Stimulated activated CD8-positive, alpha-beta memory T cell treated with anti-CD3 and anti-CD28 coated beads, Interleukin-12 subunit alpha, Interleukin-12 subunit beta, amount 100 ng/mL, for 24 hours (primary cell): ENCODE data around the gene TEX11.
"Not testable (repeated sequence)": the region's sequence is repeated elsewhere in the genome, so short reads cannot be mapped to it uniquely, and the experiment has no call there.

ENCODE experiments used
- DNase-seq: peaks from one replicate; pipeline ENCODE4 v3.0.0-alpha.2; 2020; ENCODE audit errors: extremely low read depth

The TEX11 gene

DNA sequence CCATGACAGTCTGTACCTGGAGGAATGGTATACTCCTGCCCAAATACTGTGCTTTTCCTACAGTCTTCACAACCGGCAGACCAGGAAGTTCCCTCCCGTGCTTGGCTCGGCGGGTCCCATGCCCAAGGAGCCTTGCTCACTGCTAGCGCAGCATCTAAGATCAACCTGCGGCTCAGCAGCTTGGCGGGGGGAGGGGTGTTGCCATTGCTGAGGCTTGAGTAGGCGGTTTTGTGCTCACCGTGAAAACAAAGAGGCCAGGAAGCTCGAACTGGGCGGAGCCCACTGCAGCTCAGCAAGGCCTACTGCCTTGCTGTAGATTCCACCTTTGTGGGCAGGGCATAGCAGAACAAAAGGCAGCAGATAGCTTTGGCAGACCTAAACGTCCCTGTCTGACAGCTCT lies 152.7 kb downstream of the TEX11 start:
- DNase-seq: no peak

DNA sequence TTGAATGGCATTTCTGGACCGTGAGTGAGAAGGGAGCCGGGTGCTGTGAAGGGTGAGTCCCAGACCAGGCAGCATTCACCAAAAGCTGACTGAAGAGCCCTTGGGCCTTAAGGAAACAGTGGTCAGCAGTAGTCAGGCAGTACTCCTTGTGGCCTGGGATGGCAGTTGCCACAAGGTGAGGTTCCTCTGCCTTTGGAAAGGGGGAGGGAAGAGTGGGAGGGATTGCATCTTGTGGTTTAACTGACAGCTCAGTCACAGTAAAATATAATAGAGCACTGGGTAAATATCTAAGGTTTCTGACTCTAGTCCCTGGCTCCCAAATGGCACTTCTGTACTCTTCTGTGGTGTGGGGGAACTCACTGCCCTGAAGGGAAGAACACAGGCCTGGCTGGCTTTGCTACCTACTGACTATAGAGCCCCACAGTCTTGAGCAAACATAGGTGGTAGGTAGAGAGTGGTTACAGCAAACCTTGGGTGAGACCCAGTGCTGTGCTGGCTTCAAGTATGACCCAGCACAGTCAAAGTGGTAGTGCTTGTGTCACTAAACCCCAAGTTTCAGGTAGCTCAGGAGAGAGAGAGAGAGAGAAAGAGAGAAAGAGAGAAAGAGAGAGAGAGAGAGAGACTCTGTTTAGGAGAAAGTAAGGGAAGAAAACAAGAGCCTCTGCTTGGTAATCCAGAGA lies 154.2 kb downstream of the TEX11 start:
- DNase-seq: no peak

DNA sequence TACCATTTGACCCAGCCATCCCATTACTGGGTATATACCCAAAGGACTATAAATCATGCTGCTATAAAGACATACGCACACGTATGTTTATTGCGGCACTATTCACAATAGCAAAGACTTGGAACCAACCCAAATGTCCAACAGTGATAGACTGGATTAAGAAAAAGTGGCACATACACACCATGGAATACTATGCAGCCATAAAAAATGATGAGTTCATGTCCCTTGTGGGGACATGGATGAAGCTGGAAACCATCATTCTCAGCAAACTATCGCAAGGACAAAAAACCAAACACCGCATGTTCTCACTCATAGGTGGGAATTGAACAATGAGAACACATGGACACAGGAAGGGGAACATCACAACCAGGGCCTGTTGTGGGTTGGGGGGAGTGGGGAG lies 174.7 kb downstream of the TEX11 start:
- not testable (repeated sequence) for DNase-seq

DNA sequence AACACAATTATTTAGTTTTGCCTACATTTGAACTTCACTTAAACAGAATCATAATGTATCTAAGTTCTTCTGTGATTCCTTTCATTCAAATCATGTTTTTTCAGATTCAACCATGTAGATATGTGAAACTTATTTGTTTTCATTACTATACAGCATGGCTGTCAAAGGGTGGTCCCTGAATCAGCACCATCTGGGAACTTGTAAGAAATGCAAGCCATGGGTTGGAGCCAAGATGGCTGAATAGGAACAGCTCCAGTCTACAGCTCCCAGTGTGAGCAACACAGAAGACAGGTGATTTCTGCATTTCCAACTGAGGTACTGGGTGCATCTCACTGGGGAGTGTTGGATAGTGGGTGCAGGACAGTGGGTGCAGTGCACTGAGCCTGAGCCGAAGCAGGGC lies 180.6 kb downstream of the TEX11 start:
- DNase-seq: not testable (repeated sequence)

DNA sequence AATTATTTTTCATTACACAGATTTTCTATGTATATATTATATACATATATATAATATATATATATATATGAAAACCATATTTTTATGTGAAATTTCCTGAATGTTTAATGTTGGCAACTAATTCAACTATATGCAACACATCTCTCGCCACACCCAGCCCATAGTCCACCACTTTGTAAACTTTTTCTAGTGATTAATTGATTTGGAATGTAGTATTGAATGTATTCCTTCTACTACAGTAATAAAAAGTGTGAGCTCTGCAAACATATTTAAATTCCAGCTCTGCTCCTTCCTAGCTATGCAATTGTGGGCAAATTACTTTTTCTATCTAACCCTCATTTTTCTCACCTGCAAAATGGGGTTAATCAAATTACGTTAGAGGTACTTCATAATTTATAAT lies 187.8 kb downstream of the TEX11 start:
- DNase-seq: no peak

DNA sequence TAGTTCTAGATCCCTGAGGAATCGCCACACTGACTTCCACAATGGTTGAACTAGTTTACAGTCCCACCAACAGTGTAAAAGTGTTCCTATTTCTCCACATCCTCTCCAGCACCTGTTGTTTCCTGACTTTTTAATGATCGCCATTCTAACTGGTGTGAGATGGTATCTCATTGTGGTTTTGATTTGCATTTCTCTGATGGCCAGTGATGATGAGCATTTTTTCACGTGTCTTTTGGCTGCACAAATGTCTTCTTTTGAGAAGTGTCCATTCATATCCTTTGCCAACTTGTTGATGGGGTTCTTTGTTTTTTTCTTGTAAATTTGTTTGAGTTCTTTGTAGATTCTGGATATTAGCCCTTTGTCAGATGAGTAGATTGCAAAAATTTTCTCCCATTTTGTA lies 197.2 kb downstream of the TEX11 start:
- DNase-seq: not testable (repeated sequence)

DNA sequence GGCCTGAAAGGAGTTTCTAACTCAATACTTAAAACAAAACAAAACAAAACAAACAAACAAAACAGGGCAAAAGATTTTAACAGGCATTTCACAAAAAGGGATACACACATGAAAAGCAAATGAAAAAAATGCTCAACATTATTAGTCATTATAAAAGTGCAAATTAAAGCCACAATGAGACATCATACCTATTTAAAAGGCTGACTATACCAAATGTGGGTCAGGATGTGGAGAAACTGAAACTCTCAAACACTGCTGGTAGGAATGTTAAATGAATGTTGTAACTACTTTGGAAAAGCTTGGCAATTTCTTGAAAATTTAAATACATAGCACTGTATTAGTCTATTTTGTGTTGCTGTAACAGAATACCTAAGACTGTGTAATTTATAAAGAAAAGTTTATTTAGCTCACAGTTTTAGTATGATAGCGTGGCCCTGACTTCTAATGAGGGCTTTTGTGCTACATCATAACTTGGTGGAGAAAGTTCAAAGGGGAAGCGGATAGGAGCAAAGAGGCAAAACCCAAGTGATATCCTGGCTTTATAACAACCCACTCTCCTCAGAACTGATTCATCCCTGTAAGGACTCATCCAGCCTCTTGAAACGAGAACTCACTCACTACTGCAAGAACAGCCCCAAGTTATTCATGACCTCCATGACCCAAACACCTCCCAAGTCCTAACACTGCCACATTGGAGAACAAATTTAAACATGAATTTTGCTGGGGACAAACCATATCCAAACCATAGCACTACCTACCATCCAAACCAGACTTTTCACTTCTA lies 214.0 kb downstream of the TEX11 start:
- no peak for DNase-seq

DNA sequence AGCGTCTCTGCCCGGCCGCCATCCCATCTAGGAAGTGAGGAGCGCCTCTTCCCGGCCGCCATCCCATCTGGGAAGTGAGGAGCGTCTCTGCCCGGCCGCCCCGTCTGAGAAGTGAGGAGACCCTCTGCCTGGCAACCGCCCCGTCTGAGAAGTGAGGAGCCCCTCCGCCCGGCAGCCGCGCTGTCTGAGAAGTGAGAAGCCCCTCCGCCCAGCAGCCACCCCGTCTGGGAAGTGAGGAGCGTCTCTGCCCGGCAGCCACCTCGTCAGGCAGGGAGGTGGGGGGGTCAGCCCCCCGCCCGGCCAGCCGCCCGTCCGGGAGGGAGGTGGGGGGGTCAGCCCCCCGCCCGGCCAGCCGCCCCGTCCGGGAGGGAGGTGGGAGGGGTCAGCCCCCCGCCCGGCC lies 229.1 kb downstream of the TEX11 start:
- not testable (repeated sequence) for DNase-seq

DNA sequence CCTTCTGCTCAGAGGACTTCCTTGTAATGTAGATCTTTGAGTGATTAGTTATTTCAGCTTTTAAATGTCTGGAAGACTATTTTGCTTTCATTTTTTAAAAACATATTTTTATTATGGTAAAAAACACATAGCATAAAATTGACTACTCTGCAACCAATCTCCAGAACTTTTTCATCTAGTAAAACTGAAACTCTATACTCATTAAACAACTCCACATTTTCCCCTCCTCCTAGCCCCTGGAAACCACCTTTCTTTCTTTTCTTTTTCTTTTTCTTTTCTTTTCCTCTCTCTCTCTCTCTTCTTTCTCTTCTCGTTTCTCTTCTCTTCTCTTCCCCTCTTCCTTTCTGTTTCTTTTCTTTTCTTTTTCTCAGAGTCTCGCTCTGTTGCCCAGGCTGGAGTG lies 233.2 kb downstream of the TEX11 start:
- DNase-seq: no peak

DNA sequence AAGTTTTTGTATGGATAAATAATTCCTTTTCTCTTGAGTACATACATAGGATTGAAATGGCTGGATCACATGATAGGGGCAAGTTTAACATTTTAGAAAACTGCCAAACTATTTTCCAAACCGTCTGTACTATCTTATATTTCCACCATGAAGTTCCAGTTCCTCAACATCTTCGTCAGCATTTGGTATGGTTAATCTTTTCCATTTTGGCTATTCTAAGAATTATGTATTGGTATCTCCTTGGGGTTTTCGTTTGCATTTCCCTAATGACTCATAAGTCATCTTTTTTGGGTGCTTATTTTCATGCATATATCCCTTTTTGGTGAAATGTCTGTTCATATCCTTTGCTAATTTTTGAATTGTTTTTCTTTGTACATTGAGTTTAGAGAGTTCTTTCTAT lies 236.2 kb downstream of the TEX11 start:
- DNase-seq: no peak

DNA sequence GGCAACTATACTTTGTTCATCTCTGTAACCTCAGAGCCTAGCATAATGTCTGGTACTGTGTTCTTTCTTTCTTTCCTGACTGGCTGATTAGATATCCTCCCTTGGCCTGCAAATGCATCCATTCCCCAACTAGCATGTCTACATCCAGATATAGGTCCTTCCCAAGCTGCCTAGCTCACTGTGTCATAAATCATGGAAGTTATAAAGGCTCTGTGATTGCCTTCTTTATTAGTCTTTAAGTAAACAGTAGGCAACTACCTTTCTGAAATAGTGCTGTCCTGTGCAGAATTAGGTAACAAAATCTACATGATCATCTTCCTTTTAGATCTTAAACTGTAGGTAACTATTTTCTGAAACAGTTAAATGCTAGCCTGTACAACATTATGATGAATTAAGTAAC lies 239.4 kb downstream of the TEX11 start:
- DNase-seq: no peak

DNA sequence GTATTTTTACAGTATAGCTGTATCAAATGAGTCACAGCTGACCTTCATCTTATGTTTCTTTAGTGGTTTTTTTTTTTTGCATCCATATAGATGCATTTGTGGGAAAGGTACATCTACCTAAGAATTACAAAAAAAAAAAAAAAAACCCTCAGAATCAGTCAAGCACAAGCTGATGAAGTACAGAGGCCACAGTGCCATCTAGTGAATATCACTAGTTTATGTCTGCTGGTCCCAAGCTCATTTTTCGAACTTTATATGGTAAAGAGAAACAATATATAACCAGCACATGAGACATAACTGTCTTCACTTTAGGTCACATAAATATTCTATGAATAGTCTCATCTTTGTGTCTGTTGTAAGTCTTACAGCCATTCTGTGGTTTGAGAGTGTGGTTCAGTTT lies 243.8 kb downstream of the TEX11 start:
- DNase-seq: no peak

DNA sequence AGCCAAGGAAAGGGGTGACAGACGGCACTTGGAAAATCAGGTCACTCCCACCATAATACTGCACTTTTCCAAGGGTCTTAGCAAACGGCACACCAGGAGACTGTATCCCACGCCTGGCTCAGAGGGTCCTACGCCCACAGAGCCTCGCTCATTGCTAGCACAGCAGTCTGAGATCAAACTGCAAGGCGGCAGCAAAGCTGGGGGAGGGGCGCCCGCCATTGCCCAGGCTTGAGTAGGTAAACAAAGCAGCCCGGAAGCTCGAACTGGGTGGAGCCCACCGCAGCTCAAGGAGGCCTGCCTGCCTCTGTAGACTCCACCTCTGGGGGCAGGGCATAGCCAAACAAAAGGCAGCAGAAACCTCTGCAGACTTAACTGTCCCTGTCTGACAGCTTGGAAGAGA lies 247.4 kb downstream of the TEX11 start:
- not testable (repeated sequence) for DNase-seq

DNA sequence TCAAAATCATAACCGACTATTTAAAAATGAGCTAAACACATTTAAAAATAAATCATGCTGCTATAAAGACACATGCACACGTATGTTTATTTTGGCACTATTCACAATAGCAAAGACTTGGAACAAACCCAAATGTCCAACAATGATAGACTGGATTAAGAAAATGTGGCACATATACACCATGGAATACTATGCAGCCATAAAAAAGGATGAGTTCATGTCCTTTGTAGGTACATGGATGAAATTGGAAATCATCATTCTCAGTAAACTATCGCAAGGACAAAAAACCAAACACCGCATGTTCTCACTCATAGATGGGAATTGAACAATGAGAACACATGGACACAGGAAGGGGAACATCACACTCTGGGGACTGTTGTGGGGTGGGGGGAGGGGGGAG lies 251.0 kb downstream of the TEX11 start:
- DNase-seq: not testable (repeated sequence)

DNA sequence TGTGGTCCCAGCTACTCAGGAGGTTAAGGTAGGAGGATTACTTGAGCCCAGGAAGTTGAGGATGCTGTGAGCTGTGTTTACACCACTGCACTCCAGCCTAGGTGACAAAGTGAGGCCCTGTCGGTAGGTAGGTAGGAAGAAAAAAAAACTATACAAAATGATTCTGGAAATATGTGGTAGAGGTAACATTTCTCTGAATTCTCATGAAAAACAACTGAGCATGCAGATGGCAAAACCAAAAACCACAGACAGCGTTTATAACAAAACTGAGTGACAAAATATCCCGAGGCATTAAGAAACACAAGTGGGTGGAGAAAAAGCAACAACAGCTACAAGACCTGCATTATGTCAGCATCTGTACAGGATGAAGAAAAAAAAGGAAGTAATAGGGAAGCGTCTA lies 252.2 kb downstream of the TEX11 start:
- no peak for DNase-seq

DNA sequence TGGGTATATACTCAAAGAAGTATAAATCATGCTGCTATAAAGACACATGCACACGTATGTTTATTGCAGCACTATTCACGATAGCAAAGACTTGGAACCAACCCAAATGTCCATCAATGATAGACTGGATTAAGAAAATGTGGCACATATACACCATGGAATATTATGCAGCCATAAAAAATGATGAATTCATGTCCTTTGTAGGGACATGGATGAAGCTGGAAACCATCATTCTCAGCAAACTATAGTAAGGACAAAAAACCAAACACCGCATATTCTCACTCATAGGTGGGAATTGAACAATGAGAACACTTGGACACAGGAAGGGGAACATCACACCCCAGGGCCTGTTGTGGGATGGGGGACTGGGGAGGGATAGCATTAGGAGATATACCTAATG lies 260.6 kb downstream of the TEX11 start:
- DNase-seq: not testable (repeated sequence)

DNA sequence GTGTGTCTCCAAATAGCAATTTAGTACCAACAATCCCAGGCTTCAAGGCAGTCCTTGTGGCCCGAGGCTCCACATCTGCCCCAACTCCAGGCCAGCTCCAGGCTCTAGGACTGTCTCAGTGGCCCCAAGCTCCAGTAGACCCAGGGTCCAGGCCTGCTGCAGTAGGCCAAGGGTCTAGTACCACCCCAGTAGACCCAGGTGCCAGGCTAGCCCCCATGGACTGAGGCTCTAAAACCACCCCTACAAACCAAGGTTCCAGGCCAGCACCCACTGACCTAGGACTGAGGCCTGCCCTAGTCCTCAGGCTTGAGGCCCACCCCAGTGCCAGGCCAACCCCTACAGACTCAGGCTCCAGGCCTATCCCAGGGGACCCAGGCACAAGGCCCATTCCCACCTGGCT lies 272.3 kb downstream of the TEX11 start:
- no peak for DNase-seq

DNA sequence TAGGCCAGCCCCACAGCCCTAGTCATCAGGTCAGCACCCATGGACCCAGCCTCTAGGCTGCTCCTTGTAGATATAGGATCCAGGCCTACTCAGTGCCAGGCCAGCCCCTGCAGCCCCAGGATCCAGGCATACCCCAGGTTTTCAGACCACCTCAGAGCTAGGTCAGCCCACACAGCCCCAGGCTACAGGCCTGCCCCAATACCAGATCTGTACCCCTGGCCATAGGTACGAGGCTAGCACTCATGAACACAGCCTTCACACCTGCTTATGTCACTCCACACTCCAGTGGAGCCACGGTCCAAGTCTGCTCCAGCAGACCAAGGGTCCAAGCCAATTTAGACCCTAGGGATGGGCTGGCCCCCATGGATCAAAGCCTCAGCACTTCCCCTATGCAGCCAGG lies 272.8 kb downstream of the TEX11 start:
- no peak for DNase-seq

DNA sequence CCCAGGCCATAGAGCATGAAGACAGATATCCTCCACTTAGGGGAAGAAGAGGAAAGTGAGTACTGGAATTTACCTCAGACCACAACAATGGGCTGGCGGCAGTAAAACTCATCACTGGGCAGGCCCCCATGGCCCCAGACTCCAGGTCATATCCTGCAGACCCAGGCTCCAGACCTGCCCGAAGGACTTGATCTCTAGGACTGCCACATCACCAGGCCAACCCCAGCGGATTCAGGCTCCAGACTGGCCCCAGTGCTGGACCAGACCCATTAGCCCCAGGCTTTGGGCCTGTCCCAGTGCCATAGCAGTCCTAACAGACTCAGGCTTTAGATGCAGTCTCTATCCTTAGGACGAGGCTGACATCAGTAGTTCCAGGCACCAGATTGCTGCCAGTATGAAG lies 273.3 kb downstream of the TEX11 start:
- no peak for DNase-seq

DNA sequence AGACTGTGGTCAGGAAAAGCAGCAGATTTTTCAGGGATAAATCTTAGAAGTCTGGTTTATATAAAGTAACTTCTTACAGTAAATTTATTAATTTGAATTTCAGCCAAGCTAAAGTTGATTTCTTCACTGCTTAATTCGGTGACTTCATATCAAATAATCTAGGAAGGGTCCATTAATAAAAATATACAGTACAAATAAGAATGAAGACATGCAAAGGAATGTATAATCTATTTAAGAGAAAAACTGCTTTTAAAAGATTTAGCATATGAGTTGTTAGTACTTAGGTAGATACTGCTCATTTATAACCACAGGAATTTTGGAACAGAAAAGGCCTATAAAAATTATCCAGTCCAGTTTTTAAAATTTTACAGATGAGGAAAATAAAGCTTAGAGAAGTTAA lies 286.8 kb downstream of the TEX11 start:
- DNase-seq: no peak

DNA sequence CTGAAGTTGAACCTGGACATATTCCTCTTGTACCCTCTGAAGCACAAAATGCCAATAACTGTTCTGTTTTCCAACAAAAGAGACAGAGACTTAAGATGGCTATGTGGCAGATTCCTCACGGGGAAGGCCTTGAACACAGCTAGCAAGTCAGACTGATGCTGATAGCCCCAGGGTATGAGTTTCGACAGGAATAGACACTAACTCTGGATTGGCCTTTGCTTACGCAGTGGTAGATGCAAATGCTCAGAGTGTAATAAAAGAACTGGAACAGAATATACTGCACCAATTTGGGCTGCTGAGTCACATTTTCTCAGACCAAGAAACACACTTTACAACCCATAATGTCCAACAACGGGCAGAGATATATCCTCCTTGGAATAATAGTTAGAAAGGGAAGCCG lies 290.0 kb downstream of the TEX11 start:
- no peak for DNase-seq

DNA sequence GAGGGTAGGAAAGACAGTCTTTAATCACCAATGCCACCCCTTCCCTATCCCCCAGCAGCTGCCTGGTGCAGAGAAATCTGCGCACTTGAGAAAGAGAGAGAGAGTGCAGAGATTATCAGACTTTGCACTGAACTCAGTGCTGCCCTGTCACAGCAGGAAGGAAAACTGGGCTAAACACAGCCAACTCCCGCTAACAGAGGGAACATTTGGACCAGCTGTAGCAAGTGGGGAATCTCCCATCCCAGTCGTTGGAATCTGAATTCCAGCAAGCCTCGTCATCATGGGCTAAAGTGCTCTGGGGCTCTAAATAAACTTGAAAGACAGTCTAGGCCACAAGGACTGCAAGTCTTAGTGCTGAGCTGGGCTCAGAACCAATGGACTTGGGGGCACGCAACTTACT lies 295.2 kb downstream of the TEX11 start:
- no peak for DNase-seq

DNA sequence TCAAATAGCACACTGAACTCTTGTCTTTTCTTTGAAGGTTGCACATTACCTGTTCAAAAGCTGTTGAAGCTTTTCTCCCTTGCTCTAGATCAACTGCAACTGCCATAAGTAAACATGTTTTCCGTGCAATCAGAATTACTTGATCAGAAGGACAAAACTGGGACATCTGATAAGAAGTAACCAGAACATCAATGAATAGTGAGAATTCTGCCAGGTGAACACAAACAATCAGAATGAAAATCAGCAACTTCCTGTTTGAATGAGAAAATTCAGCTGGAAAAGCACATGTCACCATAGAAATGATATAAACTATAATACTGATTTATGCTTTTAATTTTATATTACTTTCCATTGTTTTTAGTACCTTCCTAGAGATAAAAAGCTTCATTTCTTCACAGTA lies 303.2 kb downstream of the TEX11 start:
- DNase-seq: no peak

DNA sequence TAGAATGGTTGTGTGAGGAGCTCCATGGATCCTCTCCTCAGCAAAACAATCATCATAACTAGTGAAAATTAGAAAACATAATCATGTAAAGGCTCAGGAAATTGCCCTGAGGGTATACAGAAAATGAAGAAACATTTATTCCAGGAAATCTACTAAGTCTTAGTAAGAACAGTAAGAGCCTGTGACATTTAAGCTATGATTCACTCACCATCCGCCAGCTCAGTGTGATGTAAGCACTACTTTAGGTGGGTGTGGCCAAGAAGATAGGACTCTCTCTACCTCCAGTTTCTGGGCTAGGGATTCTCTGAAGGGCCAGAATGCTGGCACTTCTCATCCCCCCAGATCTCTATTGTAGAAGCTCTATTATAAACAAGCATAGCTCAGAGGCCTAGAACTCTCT lies 316.4 kb downstream of the TEX11 start:
- DNase-seq: no peak
